Endothelial cell of umbilical vein (primary cell): ENCODE results near the gene PON2. TPM values are rescaled to one million over a fixed set of nuclear protein-coding genes. Genes with fewer than 3 reads are reported as not detected.

Experiments
- BruUV-seq: library from RNA; stranded (reverse); fragments of 400-500 nt; replicated peaks from 2 replicates; lab custom pipeline; 2021; lab: Mats Ljungman, UMichigan
- CTCF ChIA-PET: fragments of 300-600, 350-600 bp; sonication (Branson Sonifier 250); formaldehyde crosslinking; loops from one replicate; lab custom pipeline; 2021; ENCODE audit warnings: antibody characterized with exemption, inconsistent platforms; lab: Charles Lee
- POLR2A ChIA-PET: fragments of 300-600, 350-600 bp; sonication (Branson Sonifier 250); formaldehyde crosslinking; loops from one replicate; lab custom pipeline; 2021; ENCODE audit warnings: antibody characterized with exemption, inconsistent platforms; lab: Charles Lee
- DNase-seq: peaks from one replicate; pipeline ENCODE4 v3.0.0-alpha.2; 2011; ENCODE audit warnings: low read depth, low spot score
- FAIRE-seq: peaks from 2 replicates; lab custom pipeline; 2011; peaks lifted over from hg19 to GRCh38; lab: Jason Lieb, UNC
- H2AFZ ChIP-seq: 2 replicates; pipeline ENCODE4 v1.6.0; 2012; ENCODE audit warnings: low read depth, low read length, control low read depth, inconsistent platforms
- H3K27ac ChIP-seq: 2 replicates; pipeline ENCODE4 v1.5.1; 2011; ENCODE audit warnings: low read depth, mild to moderate bottlenecking, control low read depth, low read length, moderate library complexity; ENCODE audit not compliant: insufficient read depth
- H3K27me3 ChIP-seq, 2 experiments: 2 replicates each; pipeline versions ENCODE4 v1.6.0 to v1.6.1; 2011; ENCODE audit warnings: low read length in 2 of 2, mixed read lengths in 1 of 2; ENCODE audit not compliant: control insufficient read depth in 2 of 2, insufficient read depth in 2 of 2
- H3K36me3 ChIP-seq, 2 experiments: 2 replicates in 1 of 2; 3 replicates in 1 of 2; pipeline ENCODE4 v1.5.1; 2011; ENCODE audit warnings: low read length in 2 of 2, mild to moderate bottlenecking in 1 of 2, moderate library complexity in 1 of 2; ENCODE audit not compliant: control insufficient read depth in 2 of 2, insufficient read depth in 2 of 2; ENCODE audit errors: extremely low read depth in 1 of 2
- H3K4me1 ChIP-seq: 3 replicates; pipeline ENCODE4 v1.5.1; 2011; ENCODE audit warnings: mild to moderate bottlenecking, low read length; ENCODE audit not compliant: control insufficient read depth, insufficient read depth; ENCODE audit errors: extremely low read depth
- H3K4me2 ChIP-seq: 2 replicates; pipeline ENCODE4 v1.6.1; 2011; ENCODE audit warnings: low read length, control low read depth, mixed read lengths; ENCODE audit not compliant: insufficient read depth
- H3K4me3 ChIP-seq, 3 experiments: fragments of 200-600 bp in 1 of 3; sonication (generic), shearing (Covaris generic) in 1 of 3; replicated peaks in 1 of 3; 2 replicates each; pipeline ENCODE4 v1.5.1; 2011 to 2016; ENCODE audit warnings: control low read depth in 3 of 3, low read length in 3 of 3, mild to moderate bottlenecking in 2 of 3, inconsistent platforms in 1 of 3, low read depth in 1 of 3, moderate library complexity in 1 of 3; ENCODE audit not compliant: insufficient read depth in 1 of 3
- H3K79me2 ChIP-seq: 2 replicates; pipeline ENCODE4 v1.6.0; 2012; ENCODE audit warnings: low read length, inconsistent platforms; ENCODE audit not compliant: control insufficient read depth, insufficient read depth
- H3K9ac ChIP-seq: replicated peaks from 2 replicates; pipeline ENCODE3; 2011; ENCODE audit warnings: low read length, control low read depth; ENCODE audit not compliant: insufficient read depth; ENCODE audit errors: extremely low read depth
- H3K9me1 ChIP-seq: replicated peaks from 3 replicates; pipeline ENCODE4 v1.6.0; 2011; ENCODE audit warnings: mild to moderate bottlenecking, low read length; ENCODE audit not compliant: control insufficient read depth, insufficient read depth; ENCODE audit errors: extremely low read depth
- H3K9me3 ChIP-seq: replicated peaks from 2 replicates; pipeline ENCODE4 v1.5.1; 2012; ENCODE audit warnings: low read length, inconsistent platforms; ENCODE audit not compliant: control insufficient read depth, insufficient read depth
- H4K20me1 ChIP-seq: replicated peaks from 2 replicates; pipeline ENCODE3; 2011; ENCODE audit warnings: mild to moderate bottlenecking, low read length; ENCODE audit not compliant: control insufficient read depth, insufficient read depth; ENCODE audit errors: extremely low read depth
- EZH2 ChIP-seq: IDR thresholded peaks from 2 replicates; pipeline ENCODE4 v1.6.1; 2012; ENCODE audit warnings: borderline replicate concordance, low read depth, mild to moderate bottlenecking, moderate library complexity, low read length, inconsistent platforms; ENCODE audit not compliant: severe bottlenecking
- FOS ChIP-seq: IDR thresholded peaks from 2 replicates; pipeline ENCODE4 v1.6.1; 2011; ENCODE audit warnings: mild to moderate bottlenecking, low read length, moderate library complexity, borderline replicate concordance; ENCODE audit not compliant: insufficient read depth
- GATA2 ChIP-seq: IDR thresholded peaks from 2 replicates; pipeline ENCODE4 v1.7.0; 2011; ENCODE audit warnings: low read depth, mild to moderate bottlenecking, moderate library complexity, mixed read lengths, low read length; ENCODE audit not compliant: insufficient read length, insufficient read depth
- JUN ChIP-seq: IDR thresholded peaks from 2 replicates; pipeline ENCODE4 v1.6.1; 2011; ENCODE audit warnings: borderline replicate concordance, low read depth; ENCODE audit not compliant: insufficient read length, insufficient read depth
- MYC ChIP-seq: IDR thresholded peaks from one replicate; pipeline ENCODE4 v1.6.1; 2011; ENCODE audit warnings: mild to moderate bottlenecking, low read depth, low read length
- POLR2A ChIP-seq: IDR thresholded peaks from 2 replicates; pipeline ENCODE4 v1.6.1; 2012; ENCODE audit warnings: low read depth, mild to moderate bottlenecking, control low read depth, low read length
- POLR2AphosphoS5 ChIP-seq: IDR thresholded peaks from 2 replicates; pipeline ENCODE4 v1.6.1; 2012; ENCODE audit warnings: low read depth, mild to moderate bottlenecking, control low read depth, low read length, moderate library complexity; ENCODE audit not compliant: insufficient read depth
- dilution Hi-C: fragments of 300-500 bp; cut with MboI; formaldehyde crosslinking; loops from one replicate; pipeline ENCODE4 v1.15.0; 2019; ENCODE audit warnings: low sequenced_read_pairs; ENCODE audit not compliant: extremely low pct_ligation_motif_present
- intact Hi-C: fragments of 100-400 bp; cut with micrococcal nuclease; formaldehyde crosslinking; loops from one replicate; pipeline ENCODE4 v1.10.0; 2022
- polyA plus RNA-seq, 4 experiments: library from polyadenylated mRNA; depleted of rRNA in 3 of 4; stranded (reverse) in 3 of 4; unstranded in 1 of 4; fragments of >200 nt; gene quantifications; 2 replicates each; pipeline versions ENCODE4 v1.2.1 to v1.2.3, GENCODE V29; 2011 to 2012; ENCODE audit warnings: missing spikeins in 1 of 4
- total RNA-seq: library from RNA; stranded (reverse); gene quantifications from 2 replicates; pipeline ENCODE4 v1.2.3, GENCODE V29; 2021
- TF ChIP-seq, protein P1 (sequence below): IDR thresholded peaks from 2 replicates; pipeline ENCODE4 v1.6.1; 2011; ENCODE audit not compliant: insufficient read depth, insufficient read length
- TF ChIP-seq, protein P2 (sequence below), 2 donors: IDR thresholded peaks; 1 replicate in 1 of 2; 2 replicates in 1 of 2; pipeline ENCODE4 v1.5.1; 2011; ENCODE audit warnings: low read length in 2 of 2, mild to moderate bottlenecking in 2 of 2, moderate library complexity in 2 of 2, control low read depth in 1 of 2, inconsistent platforms in 1 of 2, low read depth in 1 of 2; ENCODE audit not compliant: insufficient read depth in 1 of 2; ENCODE audit errors: extremely low read depth in 1 of 2

PON2 gene
- total and polyA plus RNA-seq, 2 donors (not counting 3 experiments of a cell fraction or from before 2014, with no cell fraction given), result 110 to 125 TPM

DNA sequence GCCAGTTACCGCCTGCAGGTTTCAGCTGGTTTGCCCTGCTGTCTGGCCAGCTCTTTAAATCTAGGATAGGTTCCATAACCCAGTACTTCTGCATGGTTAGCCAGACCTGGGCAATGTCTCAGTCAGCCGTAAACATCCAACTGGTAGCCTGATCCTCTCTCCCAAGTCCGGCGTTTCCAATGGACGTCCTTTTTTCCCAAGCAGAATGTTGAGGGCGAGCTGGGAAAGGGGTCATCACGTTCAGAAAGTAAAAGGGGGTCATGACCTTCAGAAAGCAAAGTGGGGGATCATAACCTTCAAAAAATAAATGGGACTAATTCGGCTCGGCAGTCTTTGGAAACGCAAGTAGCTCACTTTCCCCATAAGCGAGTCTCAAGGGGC lies 39.1 kb downstream of the PON2 start:
- dilution Hi-C loops (no loop called here), intact Hi-C loops (loop anchor here (2.0 kb wide), 1 partner anchor 81 kb away; no protein-coding TSS in a partner anchor)
- Histone ChIP-seq H3K4me2 (peak overlapping the region; percentile 63), H3K36me3 (no peaks in the 10 kb centered on the region), H3K79me2 (no peaks in the 10 kb centered on the region), H3K9ac (no peak overlapping the region), H2AFZ (peak overlapping the region; percentile 98), H3K9me3 (no peaks in the 10 kb centered on the region), H4K20me1 (no peaks in the 10 kb centered on the region), H3K9me1 (no peaks in the 10 kb centered on the region), H3K27ac (no peak overlapping the region), H3K4me3 (no peak overlapping the region), H3K27me3 (no peaks in the 10 kb centered on the region), H3K4me1 (peaks cover 4% of the 10 kb centered on the region)
- ChIA-PET CTCF (interaction anchor here (0.6 to 2.4 kb wide), 7 partner anchors 10 to 1100 kb away, joined by 3 to 25 read pairs (median 3); no protein-coding TSS in a partner anchor), POLR2A (no interaction called here)
- BruUV-seq, result no TSS peak
- no peak for FAIRE-seq
- DNase-seq, result no peak
- TF ChIP-seq, protein P1, sequence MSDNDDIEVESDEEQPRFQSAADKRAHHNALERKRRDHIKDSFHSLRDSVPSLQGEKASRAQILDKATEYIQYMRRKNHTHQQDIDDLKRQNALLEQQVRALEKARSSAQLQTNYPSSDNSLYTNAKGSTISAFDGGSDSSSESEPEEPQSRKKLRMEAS, result no peak
- no peak for TF ChIP-seq FOS
- no peak for TF ChIP-seq POLR2AphosphoS5
- TF ChIP-seq, protein P2, sequence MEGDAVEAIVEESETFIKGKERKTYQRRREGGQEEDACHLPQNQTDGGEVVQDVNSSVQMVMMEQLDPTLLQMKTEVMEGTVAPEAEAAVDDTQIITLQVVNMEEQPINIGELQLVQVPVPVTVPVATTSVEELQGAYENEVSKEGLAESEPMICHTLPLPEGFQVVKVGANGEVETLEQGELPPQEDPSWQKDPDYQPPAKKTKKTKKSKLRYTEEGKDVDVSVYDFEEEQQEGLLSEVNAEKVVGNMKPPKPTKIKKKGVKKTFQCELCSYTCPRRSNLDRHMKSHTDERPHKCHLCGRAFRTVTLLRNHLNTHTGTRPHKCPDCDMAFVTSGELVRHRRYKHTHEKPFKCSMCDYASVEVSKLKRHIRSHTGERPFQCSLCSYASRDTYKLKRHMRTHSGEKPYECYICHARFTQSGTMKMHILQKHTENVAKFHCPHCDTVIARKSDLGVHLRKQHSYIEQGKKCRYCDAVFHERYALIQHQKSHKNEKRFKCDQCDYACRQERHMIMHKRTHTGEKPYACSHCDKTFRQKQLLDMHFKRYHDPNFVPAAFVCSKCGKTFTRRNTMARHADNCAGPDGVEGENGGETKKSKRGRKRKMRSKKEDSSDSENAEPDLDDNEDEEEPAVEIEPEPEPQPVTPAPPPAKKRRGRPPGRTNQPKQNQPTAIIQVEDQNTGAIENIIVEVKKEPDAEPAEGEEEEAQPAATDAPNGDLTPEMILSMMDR (IDR thresholded peaks at IDR 0.05; ENCODE audit: extremely low read depth in 1 of 2, insufficient read depth in 1 of 2, low read depth in 1 of 2, low read length in 2 of 2), result no peak
- no peak for TF ChIP-seq MYC
- no peak for TF ChIP-seq POLR2A
- TF ChIP-seq EZH2, result no peak
- TF ChIP-seq JUN, result no peak
- TF ChIP-seq GATA2, result no peak
